CD8-positive, alpha-beta memory T cell (primary cell): ENCODE data around the gene TSR2. TPM values are rescaled to one million over a fixed set of nuclear protein-coding genes. Genes with fewer than 3 reads are reported as not detected.

Experiments
- CTCF ChIA-PET: fragments of 350-600 bp; sonication (Branson Sonifier 250); formaldehyde crosslinking; loops from one replicate; lab custom pipeline; 2021; ENCODE audit warnings: antibody characterized with exemption; lab: Charles Lee
- POLR2A ChIA-PET: fragments of 350-600 bp; sonication (Branson Sonifier 250); formaldehyde crosslinking; loops from one replicate; lab custom pipeline; 2021; ENCODE audit warnings: antibody characterized with exemption; lab: Charles Lee
- DNase-seq, 5 donors: peaks; one replicate each; pipeline versions ENCODE4 v3.0.0 to v3.0.0-alpha.2; 2020 to 2022; ENCODE audit warnings: mixed read lengths in 1 of 5
- H3K27ac ChIP-seq: one replicate; pipeline ENCODE4 v1.7.0; 2013; ENCODE audit warnings: low read depth, mild to moderate bottlenecking, low read length, moderate library complexity
- H3K27me3 ChIP-seq: 2 replicates; pipeline ENCODE4 v1.7.0; 2013; ENCODE audit warnings: low read length, mild to moderate bottlenecking; ENCODE audit not compliant: insufficient read depth, poor library complexity, severe bottlenecking
- H3K36me3 ChIP-seq: 2 replicates; pipeline ENCODE4 v1.7.0; 2013; ENCODE audit warnings: mild to moderate bottlenecking, low read length, moderate library complexity; ENCODE audit not compliant: insufficient read depth
- H3K4me1 ChIP-seq: 2 replicates; pipeline ENCODE4 v1.7.0; 2013; ENCODE audit warnings: mild to moderate bottlenecking, low read length, moderate library complexity; ENCODE audit not compliant: insufficient read depth
- H3K4me3 ChIP-seq: 2 replicates; pipeline ENCODE4 v1.7.0; 2013; ENCODE audit warnings: mild to moderate bottlenecking, low read length
- H3K9me3 ChIP-seq: 2 replicates; pipeline ENCODE4 v1.7.0; 2013; ENCODE audit warnings: mild to moderate bottlenecking, low read length
- H3K27ac Mint-ChIP-seq, 8 donors: one replicate each; pipeline ENCODE4 v1.8.0; 2020 to 2021; ENCODE audit warnings: mixed read lengths in 8 of 8, mild to moderate bottlenecking in 6 of 8, inconsistent platforms in 3 of 8, moderate library complexity in 3 of 8
- H3K27me3 Mint-ChIP-seq, 2 donors: one replicate each; pipeline ENCODE4 v1.8.0; 2020 to 2021; ENCODE audit warnings: mixed read lengths in 2 of 2, mild to moderate bottlenecking in 1 of 2, moderate library complexity in 1 of 2
- H3K36me3 Mint-ChIP-seq, 3 donors: one replicate each; pipeline ENCODE4 v1.8.0; 2020 to 2021; ENCODE audit warnings: mixed read lengths in 3 of 3, inconsistent platforms in 1 of 3, mild to moderate bottlenecking in 1 of 3
- H3K4me1 Mint-ChIP-seq, 3 donors: one replicate each; pipeline ENCODE4 v1.8.0; 2020 to 2021; ENCODE audit warnings: mixed read lengths in 3 of 3, inconsistent platforms in 1 of 3, mild to moderate bottlenecking in 1 of 3
- H3K4me3 Mint-ChIP-seq, 7 donors: one replicate each; pipeline ENCODE4 v1.8.0; 2020 to 2021; ENCODE audit warnings: mixed read lengths in 7 of 7, mild to moderate bottlenecking in 6 of 7, moderate library complexity in 4 of 7, inconsistent platforms in 2 of 7
- H3K9me3 Mint-ChIP-seq, 5 donors: one replicate each; pipeline ENCODE4 v1.8.0; 2020 to 2022; ENCODE audit warnings: mixed read lengths in 5 of 5, mild to moderate bottlenecking in 3 of 5, moderate library complexity in 2 of 5, inconsistent platforms in 1 of 5
- polyA plus RNA-seq: library from polyadenylated mRNA; unstranded; fragments of 300-500 nt; fragmentation: Illumina TruSeq; gene quantifications from one replicate; pipeline ENCODE4 v1.2.3, GENCODE V29; 2021
- total RNA-seq, 2 experiments: library from RNA; stranded (reverse); gene quantifications; one replicate each; pipeline ENCODE4 v1.2.3, GENCODE V29; 2021

Gene TSR2
- total and polyA plus RNA-seq, 3 experiments from 2014 or later = 53.5 to 67.7 (median 56.4) TPM

DNA sequence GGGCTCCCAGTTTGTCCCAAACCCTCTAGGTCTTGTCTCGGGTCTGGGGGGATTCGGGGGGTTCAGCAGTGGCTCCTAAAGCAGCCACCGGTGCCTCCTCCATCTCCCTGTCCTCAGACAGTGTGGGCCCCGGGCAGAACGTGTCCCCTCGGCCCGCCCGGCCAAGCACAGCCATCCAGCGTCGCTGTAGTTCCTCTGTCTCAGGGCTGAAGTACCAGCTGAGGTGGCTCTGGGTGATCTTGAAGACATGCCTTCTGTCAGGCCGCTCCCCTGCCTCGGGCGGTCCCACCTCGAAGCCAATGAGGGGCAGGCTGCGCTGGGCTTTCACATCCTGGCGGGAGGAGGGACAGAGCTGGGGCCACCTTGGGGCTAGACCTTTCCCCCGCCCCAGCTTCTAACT is 5.9 kb downstream of the TSR2 start:
- Histone ChIP-seq H3K36me3 (peaks cover 6% of the 10 kb centered on the region), H3K27me3 (no peaks in the 10 kb centered on the region), H3K4me3 (no peak overlapping the region), H3K4me1 (peaks cover 13% of the 10 kb centered on the region), H3K27ac (no peak overlapping the region), H3K9me3 (no peaks in the 10 kb centered on the region)
- H3K4me1 Mint-ChIP-seq = peaks cover 14 to 25% (median 15%) of the 10 kb centered on the region in 3 donors
- H3K9me3 Mint-ChIP-seq = peaks cover 0 to 2% (median 0%) of the 10 kb centered on the region in 5 donors
- no peak for DNase-seq
- POLR2A ChIA-PET = interaction anchor here (0.7 kb wide), 1 partner anchor 199 kb away, joined by 5 read pairs; no protein-coding TSS in a partner anchor
- peaks cover 0 to 4% of the 10 kb centered on the region in 2 donors for H3K27me3 Mint-ChIP-seq
- H3K4me3 Mint-ChIP-seq = no peak overlapping the region
- CTCF ChIA-PET = no interaction called here
- H3K36me3 Mint-ChIP-seq = peaks cover 0 to 51% (median 0%) of the 10 kb centered on the region in 3 donors
- H3K27ac Mint-ChIP-seq = no peak overlapping the region

DNA sequence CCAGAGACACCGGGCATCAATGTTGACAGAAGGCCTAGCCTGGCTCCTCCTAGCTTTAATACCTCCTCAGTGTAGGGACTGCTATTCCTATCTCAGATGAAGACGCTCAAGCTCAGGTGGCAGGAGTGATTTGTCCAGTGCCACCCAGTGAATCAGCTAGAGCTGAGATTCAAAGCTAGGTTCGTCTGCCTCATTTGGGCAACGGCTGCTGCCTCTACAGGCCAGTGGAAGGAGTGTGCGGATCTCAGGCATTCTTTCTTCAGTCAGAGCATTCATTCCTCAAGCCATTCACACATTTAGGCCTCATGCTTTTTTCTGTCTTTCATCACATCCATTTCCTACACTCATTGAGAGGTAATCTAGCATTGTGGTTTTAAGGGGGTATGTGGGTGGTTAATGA is 7.3 kb downstream of the TSR2 start:
- Histone ChIP-seq H3K4me1 (no peaks in the 10 kb centered on the region), H3K27ac (no peak overlapping the region), H3K9me3 (no peaks in the 10 kb centered on the region), H3K4me3 (no peak overlapping the region), H3K36me3 (peaks cover 6% of the 10 kb centered on the region), H3K27me3 (no peaks in the 10 kb centered on the region)
- CTCF ChIA-PET = no interaction called here
- Mint-ChIP-seq H3K27me3 (peaks cover 0 to 2% of the 10 kb centered on the region in 2 donors), H3K36me3 (peaks cover 0 to 45% (median 0%) of the 10 kb centered on the region in 3 donors), H3K4me3 (no peak overlapping the region), H3K27ac (no peak overlapping the region), H3K9me3 (peaks cover 0 to 2% (median 0%) of the 10 kb centered on the region in 5 donors), H3K4me1 (peaks cover under 1 to 11% (median 5%) of the 10 kb centered on the region in 3 donors)
- POLR2A ChIA-PET = no interaction called here
- DNase-seq = no peak

DNA sequence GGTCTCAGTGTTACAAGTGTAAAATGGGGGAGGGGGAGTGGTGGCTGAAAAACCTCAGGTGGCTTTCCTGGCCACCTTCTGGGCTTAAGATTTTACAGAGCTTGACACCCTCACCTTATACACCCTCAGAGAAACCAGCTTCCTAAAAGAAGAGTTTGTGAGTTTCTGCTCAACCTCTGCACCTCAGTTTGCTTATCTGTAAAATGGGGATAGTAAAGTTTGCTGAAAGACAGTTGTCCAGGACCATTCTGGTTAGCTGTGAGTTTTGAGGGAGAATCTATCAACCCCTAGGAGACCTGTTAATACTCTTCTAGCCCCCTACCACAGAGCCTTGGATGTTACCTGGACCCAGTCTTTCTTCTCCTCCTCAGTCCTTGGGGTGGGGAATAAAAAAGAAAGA is 9.7 kb downstream of the TSR2 start:
- ChIA-PET POLR2A (no interaction called here), CTCF (no interaction called here)
- no peak overlapping the region for H3K4me3 Mint-ChIP-seq
- no peaks in the 10 kb centered on the region for H3K9me3 Mint-ChIP-seq
- Histone ChIP-seq H3K9me3 (no peaks in the 10 kb centered on the region), H3K27ac (no peak overlapping the region), H3K36me3 (no peaks in the 10 kb centered on the region), H3K27me3 (no peaks in the 10 kb centered on the region), H3K4me1 (no peaks in the 10 kb centered on the region), H3K4me3 (no peak overlapping the region)
- H3K27me3 Mint-ChIP-seq = peaks cover 0 to 6% of the 10 kb centered on the region in 2 donors
- no peak for DNase-seq
- no peak overlapping the region for H3K27ac Mint-ChIP-seq
- H3K36me3 Mint-ChIP-seq = peaks cover 0 to 26% (median 0%) of the 10 kb centered on the region in 3 donors
- H3K4me1 Mint-ChIP-seq = no peaks in the 10 kb centered on the region

DNA sequence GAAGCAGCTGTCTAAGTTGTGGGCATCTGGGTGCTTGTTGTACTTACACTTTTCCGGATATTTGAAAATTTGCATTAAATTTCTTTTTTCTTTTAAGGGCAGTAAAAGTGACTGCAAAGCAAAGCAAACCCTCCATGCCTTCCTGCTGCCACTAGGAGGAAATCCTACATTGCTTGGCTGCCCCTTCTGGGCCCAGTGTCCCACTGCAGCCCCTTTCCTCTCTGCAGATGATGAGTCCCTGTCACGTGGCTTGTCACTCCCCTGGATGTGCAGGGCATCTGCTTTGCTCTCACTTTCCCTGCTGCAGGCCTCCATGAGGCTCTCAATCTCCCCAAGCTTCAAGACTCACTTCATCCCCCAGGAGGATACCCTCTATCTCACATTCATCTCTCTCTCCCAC is 12.7 kb downstream of the TSR2 start:
- no peak for DNase-seq
- CTCF ChIA-PET = no interaction called here

DNA sequence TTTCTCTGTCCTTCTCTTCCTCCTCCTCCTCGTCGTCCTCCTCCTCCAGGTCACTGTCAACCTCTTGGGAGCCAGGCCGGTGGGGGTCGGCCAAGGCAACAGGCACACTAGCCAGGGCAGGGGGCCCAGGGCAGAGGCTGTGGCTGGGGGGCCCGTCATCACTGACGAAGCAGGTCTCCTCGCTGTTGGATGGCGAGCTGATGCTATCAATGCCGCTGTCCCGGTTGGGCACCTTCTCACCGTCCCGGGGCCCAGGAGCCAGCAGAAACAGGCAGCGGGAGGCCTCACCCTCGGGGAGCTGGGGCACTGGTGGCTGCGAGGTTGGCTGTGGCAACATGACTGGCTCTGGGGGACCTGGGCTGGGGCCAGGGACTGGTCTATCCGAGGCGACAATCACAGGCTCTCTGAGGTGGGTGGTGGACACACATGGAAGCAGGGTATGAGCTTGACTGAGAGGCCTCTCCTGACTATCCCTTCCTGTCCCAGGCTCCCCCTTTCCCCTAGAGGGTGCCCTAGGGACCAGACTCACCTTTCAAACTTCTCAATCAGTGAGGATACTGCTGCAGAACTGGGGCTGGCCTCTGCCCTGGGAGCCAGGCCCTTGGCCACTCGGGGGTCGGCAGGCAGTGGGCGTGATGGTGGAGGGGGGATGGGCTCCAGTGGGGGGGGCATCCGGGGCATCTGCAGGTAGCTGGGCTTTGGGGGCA is 30.0 kb downstream of the TSR2 start:
- H3K4me3 Mint-ChIP-seq = no peak overlapping the region
- H3K27me3 Mint-ChIP-seq = peaks cover 0 to 5% of the 10 kb centered on the region in 2 donors
- H3K27ac ChIP-seq = no peak overlapping the region
- no peaks in the 10 kb centered on the region for H3K4me1 Mint-ChIP-seq
- H3K4me3 ChIP-seq = no peak overlapping the region
- no peaks in the 10 kb centered on the region for H3K27me3 ChIP-seq
- no peak overlapping the region for H3K27ac Mint-ChIP-seq
- ChIA-PET POLR2A (no interaction called here), CTCF (no interaction called here)
- no peaks in the 10 kb centered on the region for H3K36me3 ChIP-seq
- no peaks in the 10 kb centered on the region for H3K9me3 Mint-ChIP-seq
- no peaks in the 10 kb centered on the region for H3K36me3 Mint-ChIP-seq
- H3K4me1 ChIP-seq = no peaks in the 10 kb centered on the region
- no peak for DNase-seq
- H3K9me3 ChIP-seq = no peaks in the 10 kb centered on the region

More for the DNA sequence above, 12.7 kb downstream of the TSR2 start:
- no peak overlapping the region for H3K27ac ChIP-seq
- no peak overlapping the region for H3K27ac Mint-ChIP-seq
- H3K9me3 Mint-ChIP-seq = no peaks in the 10 kb centered on the region
- H3K36me3 Mint-ChIP-seq = peaks cover 0 to 13% (median 0%) of the 10 kb centered on the region in 3 donors
- H3K27me3 ChIP-seq = no peaks in the 10 kb centered on the region
- H3K4me1 Mint-ChIP-seq = no peaks in the 10 kb centered on the region
- H3K4me1 ChIP-seq = no peaks in the 10 kb centered on the region
- no peak overlapping the region for H3K4me3 ChIP-seq
- no peaks in the 10 kb centered on the region for H3K36me3 ChIP-seq
- no peak overlapping the region for H3K4me3 Mint-ChIP-seq
- H3K9me3 ChIP-seq = no peaks in the 10 kb centered on the region
- POLR2A ChIA-PET = no interaction called here
- H3K27me3 Mint-ChIP-seq = peaks cover 0 to 6% of the 10 kb centered on the region in 2 donors

DNA sequence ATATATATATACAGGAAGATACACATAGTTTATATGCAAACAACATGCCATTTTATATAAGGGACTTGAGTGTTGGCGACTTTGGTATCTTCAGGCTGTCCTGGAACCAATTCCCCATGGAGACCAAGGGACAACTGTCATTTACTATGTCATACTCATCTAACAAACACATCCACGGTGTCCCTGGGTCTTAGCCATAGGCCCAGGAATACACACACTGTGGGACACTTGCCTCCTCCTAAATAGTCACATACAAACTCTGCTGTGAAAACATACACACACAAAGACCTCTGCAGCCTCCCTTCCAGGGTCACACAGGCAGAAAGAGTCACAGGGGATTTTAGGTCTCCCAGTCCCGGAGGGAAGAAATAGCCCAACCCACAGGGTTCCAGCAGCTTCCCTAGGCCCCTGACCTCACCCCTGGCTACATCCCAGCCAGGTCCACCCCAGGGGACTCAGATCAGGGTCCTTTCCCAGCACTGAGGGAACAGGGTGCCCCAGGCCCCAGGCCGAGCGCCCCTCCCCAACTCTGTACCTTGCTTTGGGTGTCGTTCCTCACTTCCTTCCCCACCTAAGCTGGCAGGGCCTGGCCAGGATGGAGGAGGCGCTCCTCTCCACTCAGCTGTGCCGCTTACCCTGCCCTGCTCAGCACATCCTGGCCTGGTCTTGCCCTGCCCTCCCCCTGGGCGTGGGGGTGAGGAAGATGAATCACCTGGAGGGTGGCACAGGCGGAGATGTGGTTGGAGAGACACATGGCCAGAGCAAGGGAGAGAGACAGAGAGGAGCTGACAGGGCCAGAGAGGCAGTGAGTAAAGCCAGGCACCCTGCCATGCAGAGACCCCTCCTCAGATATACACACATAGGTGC is 34.0 kb downstream of the TSR2 start:
- Histone ChIP-seq H3K27me3 (no peaks in the 10 kb centered on the region), H3K27ac (no peak overlapping the region), H3K4me1 (no peaks in the 10 kb centered on the region), H3K4me3 (no peak overlapping the region), H3K36me3 (no peaks in the 10 kb centered on the region), H3K9me3 (no peaks in the 10 kb centered on the region)
- H3K4me1 Mint-ChIP-seq = no peaks in the 10 kb centered on the region
- no peak overlapping the region for H3K27ac Mint-ChIP-seq
- H3K9me3 Mint-ChIP-seq = no peaks in the 10 kb centered on the region
- DNase-seq = no peak
- POLR2A ChIA-PET = no interaction called here
- CTCF ChIA-PET = no interaction called here
- no peaks in the 10 kb centered on the region for H3K36me3 Mint-ChIP-seq
- H3K4me3 Mint-ChIP-seq = no peak overlapping the region
- peaks cover 0 to 5% of the 10 kb centered on the region in 2 donors for H3K27me3 Mint-ChIP-seq

DNA sequence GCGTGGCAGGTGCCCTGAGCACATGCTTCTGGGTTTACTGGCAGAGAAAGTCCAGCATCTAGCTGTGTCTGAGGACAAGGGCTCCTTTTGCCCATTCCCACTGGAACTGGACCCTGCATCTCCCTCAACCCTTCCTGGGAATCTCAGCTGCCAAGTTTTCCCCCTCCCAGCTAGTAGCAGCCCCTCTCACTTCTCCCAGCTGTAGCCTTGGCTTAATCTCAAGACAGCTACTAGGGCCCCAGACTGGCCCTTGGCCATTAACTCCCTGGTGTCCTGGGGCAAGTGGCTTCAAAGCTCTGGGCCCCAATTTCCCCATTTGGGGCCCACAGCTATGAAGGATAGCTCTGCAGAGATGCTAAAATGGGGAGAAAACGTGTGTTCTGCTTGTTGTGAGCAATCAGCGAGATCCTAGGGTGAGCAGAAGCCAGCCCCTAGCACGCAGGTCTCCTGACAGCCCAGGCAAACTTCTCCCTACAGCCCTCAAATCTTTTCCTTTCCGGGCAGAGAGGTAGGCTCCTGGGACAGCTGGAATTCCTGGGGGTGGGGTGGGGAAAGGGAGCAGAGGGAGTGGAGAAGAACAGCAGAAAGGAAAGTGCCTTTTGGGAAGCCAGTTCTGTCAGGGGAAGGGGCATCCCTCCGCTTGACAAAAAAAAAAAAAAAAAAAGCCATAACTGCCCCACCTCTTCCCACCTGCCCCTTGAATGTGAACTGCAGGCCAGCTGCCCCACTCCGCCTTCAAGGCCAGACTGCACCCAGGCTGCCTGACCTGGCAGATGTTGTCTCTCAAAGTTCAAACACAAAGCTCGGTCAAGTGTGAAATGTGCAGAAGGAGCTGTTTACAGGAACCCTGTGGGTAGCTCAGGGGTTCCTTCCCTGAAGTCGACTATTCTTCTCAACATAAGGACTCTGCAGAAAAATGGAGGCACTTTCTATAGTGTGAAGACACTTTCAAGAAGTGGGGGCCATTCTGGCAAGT is 39.2 kb downstream of the TSR2 start:
- Histone ChIP-seq H3K36me3 (no peaks in the 10 kb centered on the region), H3K4me1 (no peaks in the 10 kb centered on the region), H3K27ac (no peak overlapping the region), H3K9me3 (no peaks in the 10 kb centered on the region), H3K4me3 (no peak overlapping the region), H3K27me3 (no peaks in the 10 kb centered on the region)
- no peak for DNase-seq
- Mint-ChIP-seq H3K36me3 (no peaks in the 10 kb centered on the region), H3K4me3 (no peak overlapping the region), H3K4me1 (no peaks in the 10 kb centered on the region), H3K27ac (no peak overlapping the region), H3K9me3 (no peaks in the 10 kb centered on the region), H3K27me3 (peaks cover 0 to 7% of the 10 kb centered on the region in 2 donors)
- POLR2A ChIA-PET = interaction anchor here (0.7 kb wide), 1 partner anchor 144 kb away, joined by 7 read pairs; no protein-coding TSS in a partner anchor
- CTCF ChIA-PET = no interaction called here
